GM18511 (cell line): ENCODE results near the gene APLP2.

ENCODE experiments used
- ATAC-seq: cut with Tn5 transposase; IDR thresholded peaks from one replicate; pipeline ENCODE4 v1.9.1; 2021; ENCODE audit warnings: mild to moderate bottlenecking, moderate library complexity; ENCODE audit not compliant: unreplicated experiment

APLP2 gene

DNA sequence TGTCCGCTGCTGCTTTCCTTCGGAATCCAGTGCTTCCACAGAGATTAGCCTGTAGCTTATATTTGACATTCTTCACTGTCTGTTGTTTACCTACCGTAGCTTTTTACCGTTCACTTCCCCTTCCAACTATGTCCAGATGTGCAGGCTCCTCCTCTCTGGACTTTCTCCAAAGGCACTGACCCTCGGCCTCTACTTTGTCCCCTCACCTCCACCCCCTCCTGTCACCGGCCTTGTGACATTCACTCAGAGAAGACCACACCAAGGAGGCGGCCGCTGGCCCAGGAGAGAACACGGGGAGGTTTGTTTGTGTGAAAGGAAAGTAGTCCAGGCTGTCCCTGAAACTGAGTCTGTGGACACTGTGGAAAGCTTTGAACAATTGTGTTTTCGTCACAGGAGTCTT lies 74.4 kb downstream of the APLP2 start:
- no peak for ATAC-seq

DNA sequence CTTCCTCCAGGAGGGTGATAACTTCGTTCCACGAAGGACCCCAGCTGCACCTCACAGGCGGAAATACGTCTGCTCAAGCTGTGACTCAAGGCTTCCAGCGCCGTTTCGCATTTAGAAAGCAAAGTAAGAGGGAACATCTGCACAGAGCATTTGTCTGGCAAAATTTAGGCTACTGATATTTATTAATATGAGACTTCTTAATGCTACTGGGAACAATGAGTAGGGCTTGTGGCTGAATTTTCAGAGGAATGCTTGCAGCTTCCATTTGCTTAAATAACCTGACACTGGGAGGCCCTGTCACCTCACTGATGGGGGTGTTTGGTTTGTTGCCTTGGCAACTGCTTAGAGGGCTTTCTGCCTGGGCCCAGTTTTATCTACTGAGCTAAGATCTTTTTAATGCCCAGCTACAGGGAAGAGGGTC lies 75.2 kb downstream of the APLP2 start:
- no peak for ATAC-seq

DNA sequence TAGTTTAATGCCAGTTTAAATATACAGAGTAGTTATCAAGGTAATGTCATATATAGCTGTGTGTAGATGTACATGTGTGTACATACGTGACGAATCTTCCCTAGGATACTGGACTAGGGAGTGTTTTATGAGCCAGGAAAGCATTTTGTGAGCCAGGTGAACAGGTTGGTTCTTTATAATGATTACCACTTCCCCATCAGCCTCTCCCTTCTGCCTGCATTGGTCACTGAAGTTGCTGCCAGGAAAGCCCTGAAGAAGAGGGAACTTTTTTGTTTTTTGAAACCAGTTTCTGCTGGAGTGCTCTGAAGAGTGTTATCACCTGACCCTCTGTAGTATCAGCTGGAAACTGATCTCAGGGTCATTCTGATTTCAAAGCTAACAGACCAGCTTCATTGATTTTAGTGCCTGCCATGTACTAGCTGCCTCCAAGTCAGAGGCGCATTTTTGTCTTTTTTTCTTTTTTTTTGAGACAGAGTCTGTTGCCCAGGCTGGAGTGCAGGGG lies 75.7 kb downstream of the APLP2 start:
- no peak for ATAC-seq

DNA sequence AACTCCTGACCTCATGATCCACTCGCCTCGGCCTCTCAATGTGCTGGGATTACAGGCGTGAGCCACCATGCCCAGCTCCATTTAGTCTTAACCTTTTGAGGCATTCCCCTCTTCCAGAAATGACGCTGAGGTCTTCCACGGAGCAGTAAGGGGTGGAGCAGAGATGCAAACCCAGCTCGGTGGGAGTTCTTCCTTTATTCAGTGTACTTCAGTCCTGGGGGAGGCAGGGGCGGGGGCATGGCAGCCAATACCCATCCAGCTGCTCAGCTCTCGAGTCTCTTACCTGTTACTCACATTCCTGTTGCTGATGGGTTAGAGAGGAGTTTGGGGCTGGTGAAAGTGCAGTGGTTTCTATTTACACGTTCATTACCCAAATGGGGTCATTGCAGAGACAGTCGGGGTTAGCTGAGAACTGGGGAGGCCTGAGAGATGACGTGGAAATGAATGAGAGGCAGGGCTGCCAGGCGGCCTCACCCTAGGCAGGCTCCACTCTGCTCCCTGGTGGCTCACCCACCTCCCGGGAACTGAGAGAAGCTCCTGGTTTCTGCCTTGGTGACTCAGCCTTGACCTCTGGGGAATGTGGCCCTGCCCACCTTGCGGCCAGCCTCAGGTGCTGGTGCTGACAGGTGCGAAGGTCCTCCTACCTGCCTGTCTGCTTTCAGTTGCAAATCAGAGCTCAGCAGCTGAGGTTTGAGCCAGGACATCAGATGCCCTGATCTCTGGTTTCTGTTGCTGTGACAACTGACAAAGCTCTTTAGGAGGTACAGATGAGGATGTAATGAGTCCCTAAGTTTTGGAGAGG lies 76.5 kb downstream of the APLP2 start:
- peak; percentile 31 for ATAC-seq

DNA sequence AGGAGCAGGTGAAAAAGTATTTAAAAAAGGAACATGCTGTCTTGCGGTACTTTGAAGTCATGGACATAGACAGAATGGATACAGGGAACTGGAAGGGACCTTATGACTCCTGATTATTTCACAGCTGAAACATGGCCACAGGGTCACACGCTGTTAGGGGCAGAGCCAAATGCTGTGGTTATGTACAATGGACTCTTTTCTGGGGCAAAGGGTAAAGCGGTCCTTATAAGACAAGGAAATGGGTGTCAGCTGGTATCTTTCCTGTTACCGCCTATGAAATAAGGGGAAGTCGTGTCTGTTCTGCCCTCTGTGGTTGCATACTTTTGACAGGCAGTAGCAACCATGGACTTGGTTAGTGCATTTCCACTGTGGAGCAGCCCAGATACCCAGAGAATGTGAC lies 77.1 kb downstream of the APLP2 start:
- peak; percentile 56 for ATAC-seq

DNA sequence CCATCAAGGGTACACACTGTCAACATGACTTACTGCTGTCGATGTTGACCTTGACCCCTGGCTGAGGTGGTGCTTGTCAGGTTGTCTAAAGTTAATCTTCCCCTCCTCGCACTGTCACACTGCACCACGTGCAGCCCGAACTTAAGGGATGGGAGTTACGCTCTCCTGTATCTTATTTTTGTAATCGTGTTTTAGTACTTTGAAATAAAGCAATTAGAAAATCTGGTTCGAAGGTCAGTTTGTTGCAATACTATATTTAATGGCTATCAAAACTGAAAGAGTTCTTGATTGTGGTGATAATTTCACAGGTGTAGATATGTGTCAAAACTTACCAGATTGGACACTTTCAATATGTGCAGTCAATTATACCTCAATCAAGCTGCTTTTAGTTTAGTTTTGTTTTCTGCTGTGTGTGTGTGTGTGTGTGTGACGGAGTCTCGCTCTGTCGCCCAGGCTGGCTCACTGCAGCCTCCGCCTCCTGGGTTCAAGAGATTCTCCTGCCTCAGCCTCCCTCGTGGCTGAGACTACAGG lies 79.2 kb downstream of the APLP2 start:
- no peak for ATAC-seq

DNA sequence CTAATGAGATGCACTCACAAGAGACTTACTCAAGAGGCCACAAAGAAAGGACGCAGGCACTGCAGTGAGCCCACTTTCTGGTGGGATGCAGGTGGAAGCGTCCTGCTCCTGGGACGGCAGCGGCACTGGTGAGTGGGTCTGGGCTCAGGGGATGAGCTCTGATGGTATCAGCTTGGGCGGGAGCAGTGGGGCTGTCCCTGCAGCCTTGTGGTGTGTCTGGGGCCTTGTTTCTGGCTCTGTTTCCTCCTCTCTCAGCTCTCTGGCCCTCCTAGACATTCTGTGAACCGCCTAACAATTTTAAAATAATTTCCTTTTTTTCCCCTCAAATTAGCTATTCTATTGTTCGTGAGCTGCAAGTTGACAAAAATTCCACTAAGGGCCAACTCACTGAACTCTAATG lies 81.1 kb downstream of the APLP2 start:
- ATAC-seq, result no peak

DNA sequence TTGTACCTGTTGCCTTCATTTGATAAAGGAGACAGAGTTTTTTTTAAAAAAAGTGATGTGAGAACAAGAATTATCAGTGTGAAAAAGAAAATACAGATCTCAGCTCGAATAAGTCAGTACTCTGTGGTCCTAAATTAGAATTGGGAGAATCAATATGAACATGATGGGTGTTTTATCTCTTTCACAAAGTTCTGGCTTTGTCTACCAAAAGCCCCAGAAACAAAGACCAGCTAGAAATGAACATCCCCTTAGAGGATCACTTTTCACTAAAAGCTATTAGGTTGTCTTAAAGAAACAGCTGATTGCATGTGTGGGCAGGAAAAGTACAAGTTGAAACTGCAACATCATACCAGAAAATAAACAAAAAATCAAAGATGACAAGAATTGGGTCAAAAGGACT lies 81.5 kb downstream of the APLP2 start:
- ATAC-seq, result no peak

DNA sequence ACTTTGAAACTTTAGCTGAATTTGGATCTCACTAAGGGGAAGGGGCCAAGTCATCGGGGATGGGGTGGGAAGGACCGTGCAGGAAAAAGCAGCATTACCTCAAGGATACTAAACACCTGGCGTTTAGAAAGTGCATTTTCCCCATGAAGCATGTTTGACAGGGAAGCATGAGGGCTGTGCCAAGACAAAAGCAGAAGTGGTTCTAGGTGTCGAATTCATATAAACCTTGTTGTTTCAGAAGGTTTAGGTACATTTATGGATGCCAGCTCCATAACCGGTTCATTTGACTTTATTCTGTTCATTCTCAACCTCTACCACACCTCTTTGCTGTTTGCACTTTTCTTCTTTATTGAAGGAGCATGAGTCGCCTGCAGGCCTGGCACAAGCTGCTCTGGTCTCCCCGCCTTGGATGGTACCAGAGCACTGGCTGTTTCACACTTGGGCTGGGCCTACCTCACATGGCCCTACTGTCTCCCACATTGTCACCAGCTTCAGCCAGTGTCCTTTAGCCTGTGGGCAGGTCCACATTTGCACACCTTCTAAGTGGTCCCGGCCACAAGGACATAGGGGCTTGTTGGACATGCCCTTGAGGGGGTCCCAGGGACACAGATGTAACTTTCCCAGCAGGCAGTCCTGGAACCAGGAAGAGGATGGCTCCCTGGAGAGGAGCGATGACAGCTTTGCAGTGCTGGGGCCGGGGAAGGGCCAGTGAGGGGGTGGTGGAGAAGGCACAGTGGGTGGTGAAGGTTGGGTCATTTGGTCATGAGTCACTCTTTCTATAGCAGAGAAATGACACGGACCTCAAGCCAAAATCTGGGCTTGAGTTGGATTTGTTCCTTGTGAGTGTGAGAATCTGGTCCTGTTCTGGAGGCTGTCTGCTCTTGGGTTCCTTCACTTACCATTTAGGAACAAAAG lies 86.7 kb downstream of the APLP2 start:
- ATAC-seq, result no peak

DNA sequence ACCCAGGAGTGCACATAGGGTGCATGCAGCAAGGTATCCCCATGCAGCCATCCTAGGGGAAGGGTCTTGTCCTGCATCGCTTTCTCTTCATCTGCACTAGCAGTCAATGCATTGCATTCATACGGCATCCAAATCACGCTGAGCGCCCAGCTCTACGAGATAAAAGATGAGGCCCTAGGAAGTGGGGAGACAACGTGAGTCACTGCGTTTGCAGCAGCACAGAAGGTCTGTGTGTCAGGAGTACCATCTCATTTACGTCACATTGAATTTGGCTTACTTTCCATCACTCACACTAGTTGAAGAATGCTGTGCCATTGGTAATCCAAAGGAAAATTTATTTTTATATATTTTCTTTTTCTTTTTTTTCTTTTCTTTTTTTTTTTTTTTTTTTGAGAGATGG lies 87.4 kb downstream of the APLP2 start:
- no peak for ATAC-seq

DNA sequence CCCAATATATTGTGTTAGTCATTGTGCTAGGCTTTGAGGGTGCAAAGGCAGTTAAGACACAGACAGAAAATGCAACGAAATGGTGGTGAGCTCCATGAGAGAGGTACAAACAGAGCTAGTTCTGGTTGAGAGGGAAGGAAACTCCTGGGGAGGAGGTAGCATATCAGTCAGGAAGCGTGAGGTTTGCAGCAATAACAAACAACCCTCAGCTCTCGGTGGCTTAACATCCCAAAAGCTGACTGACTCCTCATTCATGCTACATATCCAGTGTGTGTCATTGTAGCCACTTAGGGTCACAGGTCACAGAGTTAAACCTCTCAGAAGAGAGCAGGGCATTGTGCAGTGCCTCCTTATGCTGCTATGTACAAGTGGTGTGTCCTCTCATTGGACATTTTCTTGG lies 88.1 kb downstream of the APLP2 start:
- ATAC-seq, result no peak

DNA sequence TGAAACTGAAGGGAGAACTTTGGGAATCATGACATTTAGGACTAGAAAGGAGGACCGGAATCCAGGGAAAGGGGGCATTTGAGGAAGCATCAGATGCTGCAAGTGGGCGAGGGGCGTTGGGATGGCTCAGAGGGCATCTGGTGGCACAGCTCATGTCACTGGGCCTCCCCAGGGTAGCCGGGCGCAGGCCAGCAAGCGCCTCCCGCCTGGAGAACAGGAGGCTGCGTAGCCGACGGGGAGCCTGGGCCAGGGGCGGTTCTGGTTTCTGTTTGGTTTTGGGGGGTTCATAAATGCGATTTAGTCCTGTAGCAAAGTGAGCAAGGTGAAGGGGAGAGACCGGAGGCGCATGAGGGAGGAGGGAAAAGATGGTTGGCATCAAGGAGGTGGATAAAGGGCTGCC lies 89.4 kb downstream of the APLP2 start:
- ATAC-seq, result no peak

DNA sequence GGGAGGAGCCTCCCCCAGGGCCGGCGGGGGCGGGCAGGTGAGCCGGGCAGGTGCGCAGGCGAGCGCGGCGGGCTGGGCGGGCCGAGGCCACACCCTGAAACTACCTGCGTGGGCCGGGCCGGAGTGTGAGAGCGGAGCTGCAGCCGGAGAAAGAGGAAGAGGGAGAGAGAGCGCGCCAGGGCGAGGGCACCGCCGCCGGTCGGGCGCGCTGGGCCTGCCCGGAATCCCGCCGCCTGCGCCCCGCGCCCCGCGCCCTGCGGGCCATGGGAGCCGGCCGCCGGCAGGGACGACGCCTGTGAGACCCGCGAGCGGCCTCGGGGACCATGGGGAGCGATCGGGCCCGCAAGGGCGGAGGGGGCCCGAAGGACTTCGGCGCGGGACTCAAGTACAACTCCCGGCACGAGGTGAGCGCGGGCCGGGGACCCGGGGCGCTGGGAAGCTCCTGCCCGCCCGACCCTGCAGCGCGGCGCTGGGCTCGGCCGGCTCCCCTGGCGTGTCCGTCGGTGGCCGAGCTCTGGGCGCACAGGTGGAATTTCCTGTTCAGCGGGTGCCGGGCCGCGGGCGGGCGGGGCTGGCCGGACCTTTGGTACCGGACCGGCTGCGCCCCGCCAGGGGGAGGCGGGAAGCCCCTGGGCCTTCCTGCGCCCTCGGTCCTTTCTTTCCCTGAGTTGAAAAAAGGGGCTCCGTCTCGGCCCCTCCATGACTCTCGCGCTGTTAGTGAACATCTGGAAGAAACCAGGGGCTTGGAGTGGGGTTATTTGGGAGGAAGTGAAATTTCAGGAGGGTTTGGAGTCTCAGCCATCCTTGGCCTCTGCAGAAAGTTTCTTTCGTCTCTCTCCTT lies 90.2 kb downstream of the APLP2 start, which contains the start of gene ST14:
TSS of gene ST14 (plus strand) at position 126 of the 841 bp plus-strand sequence. CDS start at position 324, 198 bp downstream.
- ATAC-seq, result no peak

DNA sequence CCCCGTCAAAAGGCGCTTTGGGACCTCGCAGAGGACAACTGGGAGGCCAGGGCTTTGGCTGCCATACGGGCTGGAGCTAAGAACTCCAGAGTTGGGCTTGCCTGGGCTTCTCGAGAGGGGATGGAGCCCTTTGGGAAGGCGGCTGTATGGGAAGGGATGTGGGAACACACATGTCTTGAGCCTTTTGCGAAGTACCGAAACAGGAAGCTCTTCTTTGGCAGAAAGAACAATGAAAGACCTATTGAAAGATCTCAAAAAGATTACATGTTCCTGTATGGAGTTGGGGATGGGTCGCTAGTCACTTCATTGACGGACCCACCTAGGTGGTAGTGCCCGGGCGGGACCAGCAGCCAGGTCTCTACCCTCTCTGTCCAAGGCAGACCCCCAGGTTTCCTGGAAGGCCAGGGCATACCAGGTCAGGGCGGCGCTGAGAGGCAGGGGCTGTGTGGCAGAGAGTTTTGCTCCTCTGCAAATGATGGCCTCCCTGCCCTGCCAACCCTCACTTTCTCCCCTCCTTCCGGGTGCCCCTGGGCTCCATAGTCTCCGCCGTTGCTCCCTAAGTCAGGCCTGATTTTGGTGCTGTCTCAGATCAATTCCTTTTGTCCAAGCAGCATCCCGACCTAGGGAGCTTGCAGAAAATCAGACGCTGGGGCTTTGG lies 90.9 kb downstream of the APLP2 start:
- ATAC-seq, result no peak

DNA sequence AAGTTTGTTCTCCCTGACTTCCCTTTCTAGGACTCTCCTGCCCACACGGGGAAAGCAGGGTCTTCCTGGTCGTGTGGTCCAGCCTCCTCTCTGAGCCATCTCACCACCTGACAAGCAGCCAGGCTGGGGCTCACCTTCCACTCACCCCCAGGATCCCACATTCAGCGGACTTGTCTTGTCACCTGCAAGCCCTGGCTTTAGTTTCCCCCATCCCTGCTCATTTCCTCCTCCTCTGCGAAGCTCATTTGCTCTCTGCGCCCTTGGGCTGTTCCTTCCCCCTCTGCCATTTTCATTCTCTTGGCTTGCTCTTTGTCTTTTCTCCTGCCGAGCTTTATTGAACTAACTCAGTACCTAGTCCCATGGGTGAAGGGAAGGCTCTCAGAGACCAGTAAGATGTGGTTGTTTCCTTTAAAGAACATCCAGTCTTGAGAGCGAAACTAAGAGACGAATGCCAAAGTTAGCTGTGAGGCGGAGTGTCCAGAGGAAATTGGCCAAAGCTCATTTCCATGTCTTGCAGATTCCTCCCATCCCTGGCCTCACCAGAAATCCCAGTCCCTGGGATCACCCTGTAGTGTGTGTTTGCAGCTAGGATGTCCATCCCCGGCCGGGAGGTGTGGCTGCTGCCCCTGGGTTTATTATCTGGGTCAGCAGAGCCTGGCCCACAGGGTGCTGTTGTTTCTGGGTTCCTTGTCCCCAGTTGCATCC lies 91.9 kb downstream of the APLP2 start:
- ATAC-seq, result no peak

DNA sequence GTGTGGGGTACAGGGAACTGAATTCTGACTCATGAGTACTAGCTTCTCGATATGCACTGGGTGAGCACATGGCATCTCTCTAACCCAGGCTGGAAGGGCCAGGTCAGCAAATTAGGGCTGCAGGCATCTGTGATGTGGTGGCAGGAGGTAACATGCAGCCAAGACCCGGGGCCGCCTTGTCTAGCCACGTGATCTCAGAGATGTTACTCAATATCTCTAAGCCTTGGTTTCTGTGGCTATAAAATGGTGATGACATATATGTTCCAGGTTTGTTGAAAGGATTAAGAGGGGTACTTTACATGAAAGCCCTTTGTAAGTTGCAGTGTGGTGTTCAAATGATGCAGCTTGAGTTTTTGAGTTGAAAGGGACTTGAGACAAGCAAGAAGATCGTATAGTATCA lies 93.0 kb downstream of the APLP2 start:
- ATAC-seq, result no peak

DNA sequence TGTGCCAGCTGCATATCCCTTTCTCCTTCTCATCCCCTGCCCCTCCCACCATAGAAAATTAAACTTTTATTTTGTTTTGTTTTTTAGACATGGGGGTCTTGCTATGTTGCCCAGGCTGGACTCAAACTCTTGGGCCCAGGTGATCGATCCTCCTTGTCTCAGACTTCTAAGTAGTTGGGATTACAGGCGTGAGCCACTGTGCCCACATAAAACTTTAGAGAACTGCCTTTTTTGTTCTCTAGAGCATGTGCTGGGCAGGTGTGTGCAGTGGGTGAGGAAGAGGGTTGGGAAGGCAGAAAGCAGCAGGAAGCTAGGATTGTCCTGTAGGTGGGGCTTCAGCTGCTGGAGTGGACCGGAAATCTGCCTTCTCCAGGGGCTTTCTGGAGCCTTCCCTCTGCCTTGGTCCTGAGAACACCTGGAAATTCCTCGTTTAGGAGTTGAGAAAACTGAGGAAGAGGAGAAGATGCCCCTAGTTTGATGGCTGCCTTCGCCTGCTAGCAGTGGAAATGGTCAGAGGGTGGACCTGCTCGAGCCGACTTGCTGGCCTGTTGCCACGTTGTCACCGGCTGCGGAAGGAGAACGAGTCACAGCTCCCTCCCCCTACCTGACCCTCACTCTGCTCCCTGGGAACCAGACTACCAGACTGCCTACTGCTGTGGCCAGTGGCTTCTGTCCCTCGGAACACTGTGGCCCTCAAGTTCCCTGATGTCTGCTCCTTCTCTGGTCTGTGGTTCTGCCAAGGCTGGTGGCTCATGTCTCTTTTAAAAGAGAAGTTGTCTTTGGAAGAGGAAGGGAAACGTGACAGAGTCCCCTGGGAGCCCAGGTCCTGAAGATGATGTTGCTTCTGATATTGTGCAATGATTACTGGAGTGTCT lies 93.9 kb downstream of the APLP2 start:
- no peak for ATAC-seq

DNA sequence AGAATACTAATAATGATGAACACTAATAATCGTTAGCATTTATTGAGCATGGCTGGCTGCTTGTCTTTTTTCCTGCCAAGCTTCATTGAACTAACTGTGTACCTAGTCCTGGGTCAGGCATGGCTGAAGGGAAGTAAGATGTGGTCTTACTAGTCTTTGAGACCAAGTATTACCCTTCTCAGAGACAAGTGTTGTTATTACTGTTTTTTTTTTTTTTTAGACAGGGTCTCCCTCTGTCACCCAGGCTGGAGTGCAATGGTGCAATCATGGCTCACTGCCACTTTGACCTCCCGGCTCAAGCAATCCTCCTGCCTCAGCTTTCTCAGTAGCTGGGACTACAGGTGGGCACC lies 94.5 kb downstream of the APLP2 start:
- ATAC-seq, result no peak
